HG03066 (cell line): ENCODE measurements around the gene MTAP.

Experiments used
- ATAC-seq: cut with Tn5 transposase; IDR thresholded peaks from one replicate; pipeline ENCODE4 v1.9.1; 2021; ENCODE audit warnings: low read depth; ENCODE audit not compliant: unreplicated experiment

MTAP gene

GRCh38 chr9:21804331-21804730, 1.9 kb downstream of the MTAP start:
- ATAC-seq, result no peak

- ATAC-seq, result no peak
These were observed 2.4 kb downstream of the MTAP start for GRCh38 chr9:21804791-21805190.

- ATAC-seq, result no peak
These were observed 4.2 kb downstream of the MTAP start for GRCh38 chr9:21806644-21807043.

- no peak for ATAC-seq
These were observed 8.0 kb downstream of the MTAP start for GRCh38 chr9:21810388-21810787.

- ATAC-seq, result no peak
These were observed 8.4 kb downstream of the MTAP start for GRCh38 chr9:21810881-21811280.

- ATAC-seq, result no peak
These were observed 9.5 kb downstream of the MTAP start for GRCh38 chr9:21811914-21812313.

- no peak for ATAC-seq
These were observed 10.0 kb downstream of the MTAP start for GRCh38 chr9:21812415-21812814.

GRCh38 chr9:21812946-21813568, 10.6 kb downstream of the MTAP start:
- ATAC-seq, result peak; percentile 65

GRCh38 chr9:21813575-21814473, 11.4 kb downstream of the MTAP start:
- ATAC-seq, result peak; percentile 66

GRCh38 chr9:21815643-21816042, 13.2 kb downstream of the MTAP start:
- no peak for ATAC-seq

- no peak for ATAC-seq
These were observed 14.7 kb downstream of the MTAP start for GRCh38 chr9:21817176-21817575.

- no peak for ATAC-seq
These were observed 23.2 kb downstream of the MTAP start for GRCh38 chr9:21825637-21826036.

- no peak for ATAC-seq
These were observed 26.5 kb downstream of the MTAP start for GRCh38 chr9:21828853-21829410.

GRCh38 chr9:21830589-21830988, 28.2 kb downstream of the MTAP start:
- ATAC-seq, result no peak

GRCh38 chr9:21831841-21832509, 29.5 kb downstream of the MTAP start:
- peak; percentile 32 for ATAC-seq

- peak; percentile 74 for ATAC-seq
These were observed 30.8 kb downstream of the MTAP start for GRCh38 chr9:21833090-21833801.

- ATAC-seq, result no peak
These were observed 32.7 kb downstream of the MTAP start for GRCh38 chr9:21835121-21835520.

- no peak for ATAC-seq
These were observed 34.2 kb downstream of the MTAP start for GRCh38 chr9:21836437-21837161.

- ATAC-seq, result no peak
These were observed 35.1 kb downstream of the MTAP start for GRCh38 chr9:21837501-21837900.

GRCh38 chr9:21840647-21841046, 38.2 kb downstream of the MTAP start:
- no peak for ATAC-seq
